A172 (cell line): ENCODE measurements around the gene ST3GAL5. TPM values are rescaled to one million over a fixed set of nuclear protein-coding genes. Genes with fewer than 3 reads are reported as not detected.

ENCODE experiments used
- DNase-seq: peaks from one replicate; pipeline ENCODE4 v3.0.0-alpha.2; 2015; ENCODE audit warnings: low spot score
- total RNA-seq: library from RNA; depleted of rRNA; stranded (reverse); fragments of >200 nt; shearing (Covaris generic); gene quantifications from 2 replicates; pipeline ENCODE4 v1.2.3, GENCODE V29; 2014

Gene ST3GAL5
- total RNA-seq, 1 experiment from 2014 or later = 18.7 TPM

DNA sequence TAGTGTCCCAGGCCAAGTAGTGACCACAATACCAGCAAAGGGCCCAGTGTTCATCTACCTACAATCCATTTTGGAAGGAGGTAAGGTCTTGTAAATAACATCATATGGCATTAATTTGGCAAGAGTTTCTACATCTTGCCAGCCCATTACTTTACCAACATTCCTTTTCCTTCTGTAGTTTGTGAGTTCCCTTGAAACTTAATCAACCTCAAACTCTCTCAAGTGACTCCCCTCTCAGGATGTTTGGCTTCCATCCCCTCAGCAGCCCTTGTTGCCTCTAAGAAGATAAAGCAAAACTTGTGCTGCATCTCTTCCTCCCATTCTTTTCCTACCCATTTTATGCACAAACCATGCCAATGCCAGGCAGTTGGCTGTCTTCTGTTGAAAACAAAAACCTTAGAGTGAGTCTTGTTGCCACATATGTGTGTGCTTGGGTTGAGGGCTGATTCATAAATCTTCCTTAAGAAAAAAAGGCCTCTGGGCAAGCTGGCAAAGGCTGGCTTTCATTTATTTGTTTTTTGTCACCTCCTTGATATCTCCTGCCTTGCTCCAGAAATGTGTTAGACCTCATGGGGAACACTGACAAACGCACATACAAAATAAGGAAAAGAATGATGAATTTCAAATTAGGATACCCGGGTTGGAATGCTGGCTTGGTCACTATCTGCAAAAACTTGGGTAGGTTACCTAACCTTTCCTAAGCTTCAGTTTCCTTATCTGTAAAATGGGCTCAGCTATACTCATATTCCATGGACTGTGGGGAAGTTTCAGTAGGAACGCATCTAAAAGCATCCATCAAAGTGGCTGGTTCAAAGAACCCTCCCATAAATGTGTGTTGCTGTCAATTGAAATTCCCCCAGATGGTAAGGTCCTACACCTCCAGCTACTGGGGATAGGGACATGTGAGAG, 29.4 kb upstream of the ST3GAL5 start:
- DNase-seq = no peak

DNA sequence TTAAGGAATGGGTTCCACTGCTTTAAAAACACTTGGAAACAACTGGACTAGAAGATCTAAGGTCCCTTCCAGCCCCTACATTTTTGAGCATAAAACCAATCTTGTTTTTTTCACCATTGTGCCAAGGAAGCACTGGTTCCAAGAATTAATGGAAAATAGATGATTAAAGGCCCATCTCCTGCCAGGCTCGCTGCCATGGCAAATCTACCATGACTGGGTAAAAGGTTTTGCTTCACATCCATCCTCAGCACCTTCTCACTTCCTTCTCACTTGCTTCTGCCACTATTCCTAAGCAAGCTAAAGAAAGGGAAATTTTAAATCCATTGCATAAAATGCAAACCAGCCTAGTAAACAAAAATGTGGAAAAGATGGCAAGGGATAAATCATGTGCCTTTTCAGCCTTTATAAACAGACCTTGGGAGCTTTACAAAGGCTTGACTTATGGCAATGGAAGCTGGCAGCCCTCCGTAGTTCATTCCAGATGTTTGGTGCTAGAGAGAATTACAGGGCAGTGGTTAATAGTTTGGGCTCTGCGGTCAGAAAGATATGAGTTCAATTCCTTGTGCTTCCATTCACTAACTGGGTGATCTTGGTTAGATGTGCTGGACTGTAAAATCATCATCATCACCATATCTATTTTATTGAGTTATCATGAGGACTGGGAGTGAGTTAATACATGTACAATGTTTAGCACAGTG, 27.0 kb upstream of the ST3GAL5 start:
- no peak for DNase-seq

DNA sequence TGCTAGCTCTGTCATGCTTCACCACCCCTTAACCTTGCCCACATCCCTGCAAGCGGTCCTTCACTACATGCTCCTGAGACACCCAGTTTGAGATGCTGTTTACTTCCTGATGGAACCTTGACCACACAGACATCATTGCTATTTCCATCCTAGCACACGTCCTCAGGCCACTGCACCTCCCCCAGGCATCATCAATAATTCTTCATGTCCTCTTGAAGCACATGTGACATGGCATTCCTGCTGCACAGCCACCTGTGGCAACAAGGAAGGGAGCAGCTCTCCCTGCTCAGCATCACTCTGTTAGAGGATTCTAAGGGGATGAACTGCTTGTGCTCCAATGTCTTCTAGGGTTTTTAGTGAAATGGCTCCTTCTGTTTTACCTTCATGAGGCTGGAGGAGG, 26.1 kb upstream of the ST3GAL5 start:
- DNase-seq = no peak

DNA sequence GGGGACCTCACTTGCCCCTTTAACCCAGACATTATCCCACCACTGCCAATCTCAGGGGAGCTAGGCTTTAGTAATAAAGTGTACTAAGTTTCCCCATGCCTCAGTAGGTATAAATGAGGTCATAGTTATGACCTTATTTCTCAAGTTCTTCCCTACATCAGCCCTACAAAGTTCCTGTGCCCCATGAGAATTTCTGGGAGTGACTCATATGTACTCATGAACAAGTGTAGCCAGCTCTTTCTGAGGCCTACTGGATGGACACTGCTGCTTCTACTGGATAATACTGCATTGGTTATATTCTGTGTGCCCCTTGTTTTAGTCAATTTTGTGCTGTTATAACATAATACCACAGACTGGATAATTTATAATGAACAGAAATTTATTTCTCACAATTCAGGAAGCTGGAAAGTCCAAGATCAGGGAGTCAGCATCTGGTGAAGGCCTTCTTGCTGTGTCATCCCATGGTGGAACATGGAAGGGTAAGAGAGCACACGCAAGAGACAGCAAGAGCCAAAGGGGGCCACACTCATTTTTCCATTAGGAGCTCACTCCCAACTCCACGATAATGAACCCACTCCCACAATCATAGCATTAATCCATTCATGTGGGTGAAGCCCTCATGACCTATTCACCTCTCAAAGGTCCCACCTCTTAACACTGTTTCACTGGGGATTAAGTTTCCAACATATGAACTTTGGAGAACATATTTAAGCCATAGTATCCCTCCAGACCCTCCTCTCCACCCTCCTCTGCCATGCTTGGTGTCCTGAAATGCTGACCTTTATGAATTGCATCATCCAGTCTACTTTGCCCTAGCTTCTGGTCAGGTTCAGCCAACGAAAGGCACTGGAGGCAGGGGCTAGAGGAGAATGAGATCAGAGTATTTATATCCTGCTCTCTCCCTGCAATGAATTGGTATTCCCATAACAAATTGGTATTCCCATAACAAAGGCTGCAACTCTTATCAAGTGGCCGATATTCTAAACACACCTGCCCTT, 25.4 kb upstream of the ST3GAL5 start:
- DNase-seq = no peak

DNA sequence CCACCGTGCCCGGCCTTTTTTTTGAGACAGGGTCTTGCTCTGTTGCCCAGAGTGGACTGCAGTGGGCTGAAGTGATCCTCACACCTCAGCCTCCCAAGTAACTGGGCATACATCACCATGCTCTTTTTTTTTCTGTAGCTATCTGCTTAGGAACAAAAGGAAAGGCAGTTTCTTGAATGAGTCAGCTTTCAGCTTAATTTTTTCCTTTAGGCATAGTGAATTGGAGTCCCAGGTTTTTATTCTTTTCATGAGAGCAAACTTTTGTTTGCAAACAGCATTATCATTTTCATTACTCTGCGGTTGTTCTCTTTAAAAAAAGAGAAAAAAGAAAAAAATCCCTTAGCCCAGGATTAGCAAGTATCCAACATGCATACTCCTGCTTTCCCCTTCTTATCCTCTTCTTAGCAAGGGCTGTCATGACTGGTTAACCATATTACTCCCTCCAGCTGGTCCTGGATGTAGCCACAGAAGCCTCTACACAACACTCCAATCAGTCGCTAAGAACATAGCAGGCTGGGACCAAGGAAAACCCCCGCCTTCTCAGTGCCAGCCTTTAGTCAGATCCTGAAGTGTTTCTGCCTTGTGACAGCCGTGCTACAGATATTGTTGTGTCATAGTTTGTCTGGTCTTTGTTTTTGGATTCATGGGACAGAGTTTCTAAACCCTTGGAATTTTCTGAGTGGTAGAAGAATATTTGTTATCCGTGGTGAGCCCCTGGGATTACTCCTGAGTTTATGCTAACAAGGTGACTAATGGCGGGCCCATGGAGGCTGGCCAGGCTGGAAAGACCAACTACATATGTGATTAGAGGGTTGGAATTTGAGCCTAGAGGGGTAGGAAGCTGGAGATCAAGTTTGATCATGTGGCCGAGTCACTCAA, 23.3 kb upstream of the ST3GAL5 start:
- DNase-seq = peak; percentile 83

DNA sequence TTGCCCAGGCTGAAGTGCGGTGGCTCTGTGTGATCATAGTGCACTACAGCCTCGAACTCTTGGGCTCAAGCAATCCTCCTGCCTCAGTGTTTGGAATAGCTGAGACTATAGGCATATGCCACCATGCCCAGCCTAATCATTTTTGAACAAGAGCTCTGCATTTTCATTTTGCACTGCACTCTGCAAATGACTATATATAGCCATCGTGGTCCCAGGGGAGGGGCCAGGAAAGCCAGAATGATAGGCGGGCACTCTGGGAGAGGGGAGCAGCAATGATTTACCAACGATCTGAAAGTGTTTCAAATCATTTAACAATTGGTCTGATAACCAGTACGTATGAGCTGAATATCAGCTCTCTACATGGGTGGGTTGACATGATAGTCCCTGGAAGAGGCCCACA, 22.3 kb upstream of the ST3GAL5 start:
- no peak for DNase-seq

DNA sequence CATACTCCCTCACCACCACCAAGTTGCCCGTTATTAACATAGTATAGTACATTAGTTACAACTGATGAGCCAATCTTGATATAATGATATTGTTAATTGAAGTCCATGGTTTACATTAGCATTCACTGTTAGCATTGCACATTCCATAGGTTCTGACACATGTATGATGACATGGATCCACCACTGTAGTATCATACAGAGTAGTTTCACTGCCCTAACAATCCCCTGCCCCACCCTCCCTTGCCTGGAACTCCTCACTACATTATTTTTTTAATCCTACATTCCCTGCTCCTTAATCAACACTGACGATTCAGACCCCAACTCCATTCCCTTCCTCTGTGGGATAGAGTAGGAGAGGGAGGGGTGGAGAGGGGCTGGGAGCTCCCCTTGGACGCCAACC, 20.2 kb upstream of the ST3GAL5 start:
- DNase-seq = no peak

DNA sequence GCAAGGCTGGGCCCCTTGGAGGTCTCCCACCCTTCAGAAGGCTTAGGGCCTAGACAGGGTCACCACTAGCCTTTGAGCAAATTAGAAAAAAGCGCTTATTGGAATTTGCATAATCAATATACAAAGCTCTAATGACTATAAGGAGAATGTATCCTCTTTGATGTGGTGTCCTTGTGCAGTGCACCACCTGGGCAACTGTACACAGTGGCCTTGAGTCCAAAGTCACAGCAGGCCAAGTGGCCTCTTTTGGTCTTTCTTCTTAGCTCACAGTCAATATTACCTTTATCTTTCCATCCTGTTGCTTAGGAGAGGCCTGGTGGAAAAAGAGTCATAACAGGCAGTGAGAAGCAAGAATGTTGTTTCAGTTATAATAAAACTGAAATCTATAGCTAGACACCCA, 19.7 kb upstream of the ST3GAL5 start:
- DNase-seq = no peak

DNA sequence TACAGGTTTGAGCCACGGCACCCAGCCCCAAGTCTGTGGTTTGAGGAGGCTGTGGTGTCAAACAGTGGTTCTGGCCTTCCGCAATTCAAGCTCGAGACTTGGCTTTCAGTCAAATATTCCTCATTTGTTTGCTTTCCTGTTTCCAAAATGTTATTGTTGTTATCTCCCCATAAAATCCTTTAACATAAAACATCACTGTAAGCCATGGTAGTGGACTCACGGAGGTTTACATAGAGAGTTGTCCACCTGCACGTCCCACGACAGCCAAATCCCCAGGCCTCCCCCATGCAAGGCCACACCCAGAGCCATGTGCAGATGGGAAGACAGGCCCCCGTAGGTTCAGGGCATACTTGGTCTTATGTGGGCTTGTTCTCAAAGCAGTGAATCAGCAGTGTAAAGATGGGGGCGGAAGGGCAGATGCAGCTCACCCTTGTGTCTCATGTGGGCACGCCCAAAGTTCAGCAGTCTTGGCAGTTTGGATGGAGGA, 18.9 kb upstream of the ST3GAL5 start:
- DNase-seq = no peak

DNA sequence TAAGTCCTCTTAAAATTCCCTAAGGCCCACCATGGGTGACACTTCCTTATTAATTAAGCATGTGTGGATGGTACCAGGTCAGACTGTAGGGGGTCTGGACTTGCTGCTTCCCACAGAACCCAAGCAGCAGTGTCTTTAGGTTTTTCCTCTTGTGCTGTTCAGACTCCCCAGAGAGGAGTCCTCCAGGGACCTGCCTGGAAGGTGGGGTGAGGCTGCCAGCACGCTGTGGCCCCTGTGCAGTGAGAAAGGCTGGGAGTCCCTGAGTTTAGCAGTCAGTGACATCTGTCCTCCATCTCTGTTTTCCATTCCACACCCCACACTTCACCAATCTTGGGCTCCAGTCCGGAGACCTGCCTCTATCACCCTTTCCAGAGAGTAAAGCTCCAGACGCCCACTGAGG, 18.0 kb upstream of the ST3GAL5 start:
- no peak for DNase-seq

DNA sequence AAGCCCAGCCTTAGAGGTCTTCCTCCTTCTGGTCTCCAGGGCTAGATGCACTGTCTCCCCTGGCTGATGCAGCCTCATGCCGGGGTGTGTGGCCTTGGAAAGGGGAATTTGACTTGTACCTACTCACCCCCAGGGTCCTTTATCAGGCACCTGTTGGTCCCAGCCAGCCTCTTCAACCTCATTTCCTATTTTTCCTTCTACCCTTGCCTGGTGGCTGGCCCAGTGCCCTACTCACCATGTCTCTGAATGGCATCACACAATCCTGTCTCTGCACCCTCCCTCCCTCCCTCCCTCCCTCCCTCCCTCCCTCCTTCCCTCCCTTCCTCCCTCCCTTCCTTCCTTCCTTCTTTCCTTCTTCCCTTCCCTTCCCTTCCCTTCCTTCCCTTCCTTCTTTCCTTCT, 17.1 kb upstream of the ST3GAL5 start:
- DNase-seq = no peak

DNA sequence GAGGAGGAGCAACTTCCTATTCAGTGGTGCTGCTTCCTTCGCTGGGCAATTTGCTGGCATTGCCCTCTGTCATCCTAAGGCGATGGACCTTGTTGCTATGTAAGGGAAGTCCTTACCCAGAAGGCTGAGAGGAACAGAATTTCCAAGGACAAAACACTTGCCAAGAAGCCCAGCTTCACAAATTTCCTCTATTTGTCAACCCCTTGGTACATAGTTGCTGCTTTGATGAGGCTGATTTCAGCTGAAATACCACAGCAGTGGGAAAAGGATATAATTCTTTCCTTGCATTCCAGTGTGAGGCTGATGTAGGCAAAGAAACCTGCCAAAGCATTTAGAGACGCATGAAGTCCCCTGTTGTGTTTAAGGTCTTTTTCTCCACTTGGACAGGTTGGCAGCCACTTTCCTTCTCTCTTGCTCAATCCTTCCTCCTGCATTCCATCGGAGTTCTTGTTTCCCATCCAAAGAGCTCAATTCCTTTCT, 16.4 kb upstream of the ST3GAL5 start:
- no peak for DNase-seq

DNA sequence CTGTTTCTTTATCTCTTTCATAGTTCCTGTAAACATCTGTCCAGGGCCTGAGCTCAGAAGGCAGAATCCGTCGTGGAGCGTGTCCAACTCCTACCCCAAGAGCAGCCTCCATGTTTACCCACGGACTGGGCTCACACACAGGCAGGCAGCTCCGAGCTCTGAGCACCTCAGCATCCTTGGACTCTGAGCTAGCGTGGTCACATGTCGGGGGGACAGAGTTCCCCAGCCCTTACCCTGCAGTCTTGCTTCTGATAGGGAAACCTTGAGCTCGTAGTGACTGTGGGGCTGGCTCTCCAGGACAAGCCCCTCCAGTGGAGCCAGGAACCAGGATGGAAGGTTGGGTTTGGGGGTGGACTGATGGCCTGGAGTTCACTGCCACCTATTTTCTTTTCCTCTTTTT, 15.1 kb upstream of the ST3GAL5 start:
- no peak for DNase-seq

DNA sequence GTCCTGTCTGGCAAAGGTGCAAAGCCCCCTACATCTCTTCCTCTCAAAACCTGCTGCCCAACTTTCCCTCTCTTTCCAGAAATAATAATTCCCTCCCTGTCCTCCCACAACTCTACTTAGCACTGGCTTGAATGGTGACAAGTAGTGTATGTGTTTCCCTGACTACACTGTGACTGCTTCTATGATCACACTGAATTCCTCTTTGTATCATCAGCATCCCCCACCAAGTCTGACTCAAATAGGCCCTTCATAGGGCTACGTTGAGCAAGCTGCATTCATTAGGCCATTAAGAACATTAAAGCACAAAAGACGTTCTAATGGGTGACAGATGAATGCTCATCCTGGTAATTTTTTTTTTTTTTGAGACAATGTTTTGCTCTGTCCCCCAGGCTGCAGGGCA, 13.7 kb upstream of the ST3GAL5 start:
- no peak for DNase-seq

DNA sequence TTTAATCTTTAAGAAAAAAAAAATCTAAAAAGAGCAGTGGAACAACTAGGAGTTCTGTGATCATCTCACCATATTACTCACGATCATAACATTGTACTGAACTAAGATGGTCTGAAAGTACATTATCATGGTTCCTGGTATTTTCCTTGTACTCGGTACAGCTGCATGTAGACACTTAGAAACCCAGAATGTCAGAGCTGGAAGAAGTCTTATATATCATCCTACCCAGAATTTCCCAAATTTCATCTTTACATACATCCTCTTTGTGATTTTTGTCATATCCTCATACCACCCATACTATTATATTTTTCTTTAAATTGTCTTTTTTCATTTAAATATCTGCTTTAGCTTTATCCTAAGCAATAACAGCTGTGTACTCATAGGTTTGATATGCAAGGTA, 12.4 kb upstream of the ST3GAL5 start:
- no peak for DNase-seq

DNA sequence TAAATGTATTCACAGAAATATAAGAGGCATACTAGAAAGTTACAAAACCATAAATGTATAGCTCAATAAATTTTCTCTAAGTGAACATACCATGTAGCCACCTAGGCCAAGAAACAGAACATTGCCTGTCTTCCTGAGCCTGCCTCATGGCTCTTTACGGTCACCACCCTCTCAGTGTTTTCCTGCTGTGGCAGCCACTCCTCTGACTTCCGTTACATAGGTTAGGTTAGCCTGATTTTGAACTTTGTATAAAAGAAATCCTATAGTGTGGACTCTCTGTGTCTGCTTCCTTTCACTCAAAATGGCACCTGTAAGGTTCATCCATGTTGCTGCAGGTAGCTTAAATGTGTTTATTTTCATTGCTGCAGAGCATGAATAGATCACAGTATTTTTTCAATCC, 11.6 kb upstream of the ST3GAL5 start:
- DNase-seq = no peak

DNA sequence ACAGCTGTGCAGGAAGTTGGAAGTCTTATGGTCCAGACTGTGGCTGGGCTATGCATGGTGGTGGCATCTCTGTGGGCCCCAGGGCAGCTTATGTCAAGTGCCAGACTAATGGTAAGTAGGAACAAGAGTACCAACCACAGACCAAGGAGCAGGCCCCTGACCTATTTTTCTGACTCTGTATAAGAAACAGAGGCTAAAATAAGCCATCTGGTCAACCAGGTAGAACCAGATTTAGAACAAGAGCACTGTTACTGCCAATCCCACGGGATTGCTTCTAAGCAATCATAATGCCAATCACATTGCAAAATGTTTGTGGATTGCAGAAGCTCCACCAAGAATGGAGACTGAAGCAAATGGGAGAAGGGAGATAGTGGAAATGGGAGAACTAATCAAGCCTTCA, 11.1 kb upstream of the ST3GAL5 start:
- DNase-seq = no peak

DNA sequence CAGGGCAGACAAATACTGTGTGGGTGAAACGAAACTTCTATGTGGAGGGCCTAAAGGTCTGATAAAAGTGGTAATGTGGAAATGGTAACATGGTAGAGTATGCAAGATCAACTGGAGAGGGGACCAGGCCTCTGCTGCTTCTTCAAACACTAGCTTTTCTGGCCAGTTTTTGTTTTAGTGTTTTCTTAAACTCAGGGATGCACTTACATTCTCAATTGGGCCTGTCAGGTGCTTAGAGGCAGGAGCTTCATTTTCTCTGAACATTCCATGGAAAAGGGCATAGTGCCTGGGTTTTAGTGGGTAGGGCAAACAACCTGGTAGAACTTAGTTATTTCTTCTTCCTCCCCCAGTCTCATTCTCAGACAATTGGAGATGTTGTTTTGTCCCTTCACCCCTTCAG, 10.5 kb upstream of the ST3GAL5 start:
- no peak for DNase-seq

DNA sequence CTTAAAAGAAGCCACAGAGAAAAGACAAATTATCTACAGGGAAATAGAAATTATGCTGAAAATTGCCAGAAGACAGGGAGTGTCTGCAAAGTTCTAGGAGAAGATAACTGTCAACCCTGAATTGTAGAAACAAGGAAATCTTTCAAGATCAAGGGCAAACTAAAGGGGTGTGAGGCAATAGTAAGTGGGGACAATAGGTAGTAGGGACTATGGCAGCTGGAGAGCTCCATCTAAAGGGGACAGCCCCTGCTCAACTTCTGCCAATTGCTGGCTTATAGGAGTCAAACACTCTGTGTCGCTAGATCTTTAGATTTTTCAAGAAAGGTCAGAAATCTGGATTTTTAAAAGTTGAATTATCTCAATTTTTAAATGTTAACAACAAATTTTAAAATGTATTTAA, 10.1 kb upstream of the ST3GAL5 start:
- DNase-seq = no peak

DNA sequence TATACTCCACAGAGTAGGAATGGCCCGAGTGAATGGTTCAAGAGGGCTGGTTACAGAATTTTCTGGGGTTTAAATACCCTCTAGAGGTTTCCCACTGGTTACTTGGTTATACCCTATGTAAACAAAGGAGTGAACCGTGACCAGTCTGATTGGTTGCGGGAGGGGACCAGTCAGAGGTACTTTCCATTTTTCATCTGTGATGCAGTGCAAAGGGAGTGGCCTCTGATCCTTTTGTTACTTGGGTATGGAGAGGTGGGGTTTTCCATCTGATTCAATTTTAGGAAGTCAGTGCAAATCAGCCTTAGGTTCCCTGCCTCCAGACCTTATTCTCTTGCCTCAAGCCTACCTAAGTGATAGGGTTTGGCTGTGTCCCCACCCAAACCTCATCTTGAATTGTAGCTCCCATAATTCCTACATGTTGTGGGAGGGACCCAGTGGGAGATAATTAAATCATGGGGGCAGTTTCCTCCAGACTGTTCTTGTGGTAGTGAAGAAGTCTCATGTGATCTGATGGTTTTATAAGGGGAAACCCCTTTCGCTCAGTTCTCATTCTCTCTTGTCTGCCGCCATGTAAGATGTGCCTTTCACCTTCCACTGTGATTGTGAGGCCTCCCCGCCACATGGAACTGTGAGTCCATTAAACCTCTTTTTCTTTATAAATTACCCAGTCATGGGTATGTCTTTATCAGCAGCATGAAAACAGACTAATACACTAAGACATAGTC, 5.9 kb upstream of the ST3GAL5 start:
- peak; percentile 76 for DNase-seq
